ENCODE data around the gene FBXL16.

The FBXL16 gene

GRCh38 chr16:711084-711483 is 5.5 kb upstream of the FBXL16 start:
- peaks cover 3% of the 10 kb centered on the region for H3K27me3 ChIP-seq (ENCODE audit: control insufficient read depth, insufficient read depth, low read length)
- no peak for TF ChIP-seq CTCF (IDR thresholded peaks at IDR 0.05)
- H3K9ac ChIP-seq = no peak overlapping the region
- no peak overlapping the region for H2AFZ ChIP-seq
- H3K36me3 ChIP-seq (ENCODE audit: control insufficient read depth, insufficient read depth, low read length) = no peaks in the 10 kb centered on the region
- no peak overlapping the region for H3K4me3 ChIP-seq (ENCODE audit: low read depth, low read length)
- no peak overlapping the region for H3K27ac ChIP-seq
- H3K9me3 ChIP-seq (ENCODE audit: control insufficient read depth, low read length) = no peaks in the 10 kb centered on the region
- H3K4me1 ChIP-seq = peaks cover 5% of the 10 kb centered on the region
- H3K4me2 ChIP-seq (ENCODE audit: low read length) = no peak overlapping the region
- no peaks in the 10 kb centered on the region for H3K79me2 ChIP-seq

GRCh38 chr16:710500-711075 is 5.0 kb upstream of the FBXL16 start:
- Histone ChIP-seq H3K4me1 (peaks cover 5% of the 10 kb centered on the region), H3K9ac (no peak overlapping the region), H3K27me3 (ENCODE audit: control insufficient read depth, insufficient read depth, low read length) (peaks cover 3% of the 10 kb centered on the region), H2AFZ (no peak overlapping the region), H3K4me2 (ENCODE audit: low read length) (no peak overlapping the region), H3K9me3 (ENCODE audit: control insufficient read depth, low read length) (no peaks in the 10 kb centered on the region), H3K36me3 (ENCODE audit: control insufficient read depth, insufficient read depth, low read length) (no peaks in the 10 kb centered on the region), H3K4me3 (ENCODE audit: low read depth, low read length) (no peak overlapping the region), H3K79me2 (no peaks in the 10 kb centered on the region), H3K27ac (no peak overlapping the region)
- no peak for TF ChIP-seq CTCF (IDR thresholded peaks at IDR 0.05)

- H3K4me2 ChIP-seq (ENCODE audit: low read length) = no peak overlapping the region
- H3K27me3 ChIP-seq (ENCODE audit: control insufficient read depth, insufficient read depth, low read length) = peaks cover 6% of the 10 kb centered on the region
- H3K27ac ChIP-seq = no peak overlapping the region
- no peaks in the 10 kb centered on the region for H3K36me3 ChIP-seq (ENCODE audit: control insufficient read depth, insufficient read depth, low read length)
- no peak overlapping the region for H3K4me3 ChIP-seq (ENCODE audit: low read depth, low read length)
- H3K9me3 ChIP-seq (ENCODE audit: control insufficient read depth, low read length) = no peaks in the 10 kb centered on the region
- no peak for TF ChIP-seq CTCF (IDR thresholded peaks at IDR 0.05)
- no peak overlapping the region for H3K9ac ChIP-seq
- H3K79me2 ChIP-seq = no peaks in the 10 kb centered on the region
- peaks cover 5% of the 10 kb centered on the region for H3K4me1 ChIP-seq
- no peak overlapping the region for H2AFZ ChIP-seq
These were observed 4.2 kb upstream of the FBXL16 start for GRCh38 chr16:709566-710499.

GRCh38 chr16:708959-709358 is 3.4 kb upstream of the FBXL16 start:
- H3K9ac ChIP-seq = no peak overlapping the region

More at GRCh38 chr16:708959-709358, 3.4 kb upstream of the FBXL16 start:
- Histone ChIP-seq H3K9me3 (ENCODE audit: control insufficient read depth, low read length) (no peaks in the 10 kb centered on the region), H3K79me2 (peaks cover 5% of the 10 kb centered on the region), H3K36me3 (ENCODE audit: control insufficient read depth, insufficient read depth, low read length) (no peaks in the 10 kb centered on the region), H3K4me3 (ENCODE audit: low read depth, low read length) (no peak overlapping the region), H3K4me1 (peaks cover 5% of the 10 kb centered on the region), H3K4me2 (ENCODE audit: low read length) (no peak overlapping the region), H2AFZ (no peak overlapping the region), H3K27me3 (ENCODE audit: control insufficient read depth, insufficient read depth, low read length) (peaks cover 7% of the 10 kb centered on the region), H3K27ac (no peak overlapping the region)
- TF ChIP-seq CTCF (IDR thresholded peaks at IDR 0.05) = no peak

All from parathyroid adenoma (tissue), 2 donors.